Measurements from ENCODE around the gene ZMIZ1.

The ZMIZ1 gene, protein sequence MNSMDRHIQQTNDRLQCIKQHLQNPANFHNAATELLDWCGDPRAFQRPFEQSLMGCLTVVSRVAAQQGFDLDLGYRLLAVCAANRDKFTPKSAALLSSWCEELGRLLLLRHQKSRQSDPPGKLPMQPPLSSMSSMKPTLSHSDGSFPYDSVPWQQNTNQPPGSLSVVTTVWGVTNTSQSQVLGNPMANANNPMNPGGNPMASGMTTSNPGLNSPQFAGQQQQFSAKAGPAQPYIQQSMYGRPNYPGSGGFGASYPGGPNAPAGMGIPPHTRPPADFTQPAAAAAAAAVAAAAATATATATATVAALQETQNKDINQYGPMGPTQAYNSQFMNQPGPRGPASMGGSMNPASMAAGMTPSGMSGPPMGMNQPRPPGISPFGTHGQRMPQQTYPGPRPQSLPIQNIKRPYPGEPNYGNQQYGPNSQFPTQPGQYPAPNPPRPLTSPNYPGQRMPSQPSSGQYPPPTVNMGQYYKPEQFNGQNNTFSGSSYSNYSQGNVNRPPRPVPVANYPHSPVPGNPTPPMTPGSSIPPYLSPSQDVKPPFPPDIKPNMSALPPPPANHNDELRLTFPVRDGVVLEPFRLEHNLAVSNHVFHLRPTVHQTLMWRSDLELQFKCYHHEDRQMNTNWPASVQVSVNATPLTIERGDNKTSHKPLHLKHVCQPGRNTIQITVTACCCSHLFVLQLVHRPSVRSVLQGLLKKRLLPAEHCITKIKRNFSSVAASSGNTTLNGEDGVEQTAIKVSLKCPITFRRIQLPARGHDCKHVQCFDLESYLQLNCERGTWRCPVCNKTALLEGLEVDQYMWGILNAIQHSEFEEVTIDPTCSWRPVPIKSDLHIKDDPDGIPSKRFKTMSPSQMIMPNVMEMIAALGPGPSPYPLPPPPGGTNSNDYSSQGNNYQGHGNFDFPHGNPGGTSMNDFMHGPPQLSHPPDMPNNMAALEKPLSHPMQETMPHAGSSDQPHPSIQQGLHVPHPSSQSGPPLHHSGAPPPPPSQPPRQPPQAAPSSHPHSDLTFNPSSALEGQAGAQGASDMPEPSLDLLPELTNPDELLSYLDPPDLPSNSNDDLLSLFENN

DNA sequence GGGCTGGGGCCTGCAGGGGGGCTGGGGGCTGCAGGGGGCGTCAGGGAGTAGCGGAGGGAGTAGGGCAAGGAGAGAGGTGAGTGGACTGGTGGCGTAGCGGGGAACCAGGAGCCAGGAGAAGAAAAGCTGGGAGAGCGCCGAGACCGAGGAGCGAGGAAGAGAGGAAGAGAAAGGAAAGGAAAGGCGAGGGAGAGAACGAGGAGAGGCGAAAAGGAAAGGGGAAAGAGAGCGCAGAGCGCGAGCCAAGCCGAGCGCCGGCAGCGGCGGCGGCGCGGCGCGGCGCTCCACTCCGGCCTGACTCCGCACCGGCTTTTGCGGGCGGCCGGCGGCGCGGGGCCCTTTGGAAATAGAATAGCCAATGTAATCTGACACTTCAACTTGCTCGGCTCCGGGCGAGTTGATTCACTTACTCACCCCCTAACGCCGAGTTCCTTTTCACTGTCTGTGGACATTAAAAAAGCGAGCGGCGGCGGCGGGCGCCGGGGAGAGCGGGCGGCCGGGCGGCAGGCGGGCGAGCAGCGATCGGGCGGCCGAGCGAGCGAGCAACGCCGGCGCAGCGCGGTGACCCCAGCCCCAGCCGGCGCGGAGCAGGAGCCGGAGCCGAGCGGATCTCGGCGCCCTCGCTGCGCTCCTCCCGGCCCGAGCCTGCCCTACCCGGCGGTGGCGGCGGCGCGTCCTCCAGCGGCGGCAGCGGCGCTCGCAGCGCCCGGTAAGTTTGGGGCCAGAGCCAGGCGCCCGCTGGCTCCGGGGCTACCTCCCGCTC is at the start of gene ZMIZ1:
ZMIZ1 (plus strand) TSS at position 405 of the 763 bp plus-strand sequence. CDS start 132,667 bp downstream, outside the sequence.
- DNase-seq (ENCODE audit: low read depth in 1 of 2, low spot score in 1 of 2), result peak; percentile 66 to 78

DNA sequence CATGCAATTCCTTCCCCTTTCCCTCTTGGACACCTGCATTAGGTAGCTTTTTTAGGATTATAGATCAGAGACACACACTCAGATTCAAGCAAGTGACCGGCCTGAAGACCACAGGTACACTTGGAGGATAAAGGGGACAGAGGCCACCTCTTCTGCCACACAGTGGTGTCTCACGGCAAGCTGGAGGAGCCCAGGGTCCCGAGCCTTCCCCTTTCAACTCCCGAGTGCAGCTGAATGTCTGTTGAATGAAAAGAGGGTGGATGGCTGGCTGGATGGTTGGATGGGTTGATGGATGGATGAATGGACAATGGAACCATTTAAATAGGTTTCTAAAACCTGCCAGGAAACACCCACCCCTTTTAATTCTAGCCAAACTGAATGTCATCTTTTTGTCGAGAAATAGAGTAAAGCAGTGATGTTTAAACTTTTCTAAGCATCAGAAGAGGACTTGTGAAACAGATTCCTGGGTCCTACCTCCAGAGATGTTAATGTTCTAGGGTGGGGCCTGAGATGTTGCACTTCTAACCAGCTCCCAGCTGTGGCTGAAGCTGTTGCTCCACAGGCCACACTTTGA is 49.2 kb upstream of the ZMIZ1 start:
- DNase-seq (ENCODE audit: low read depth in 1 of 2, low spot score in 1 of 2), result no peak

DNA sequence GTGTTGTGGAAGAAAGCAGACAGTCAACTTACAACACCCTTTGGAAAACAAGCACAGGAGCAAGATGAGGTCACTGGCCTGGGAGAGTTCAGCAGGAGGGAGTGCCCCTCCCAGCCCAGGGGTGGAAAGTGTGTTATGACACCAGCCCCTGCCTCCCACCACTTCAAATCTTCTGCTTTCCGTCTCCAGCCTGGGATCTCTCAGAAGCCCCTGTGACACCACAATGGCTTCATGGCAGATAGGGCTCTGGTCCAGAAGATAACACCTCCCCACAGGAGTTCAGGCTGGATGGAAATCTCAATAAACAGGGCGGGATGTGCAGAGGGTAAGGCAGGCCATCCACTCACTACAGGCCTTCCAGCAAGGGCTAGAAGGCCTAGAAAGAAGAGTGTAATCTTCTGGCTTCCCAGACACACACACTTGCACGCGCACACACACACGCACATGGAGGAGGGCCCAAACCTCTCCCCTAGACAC is 48.7 kb upstream of the ZMIZ1 start:
- no peak for DNase-seq (ENCODE audit: low read depth in 1 of 2, low spot score in 1 of 2)

DNA sequence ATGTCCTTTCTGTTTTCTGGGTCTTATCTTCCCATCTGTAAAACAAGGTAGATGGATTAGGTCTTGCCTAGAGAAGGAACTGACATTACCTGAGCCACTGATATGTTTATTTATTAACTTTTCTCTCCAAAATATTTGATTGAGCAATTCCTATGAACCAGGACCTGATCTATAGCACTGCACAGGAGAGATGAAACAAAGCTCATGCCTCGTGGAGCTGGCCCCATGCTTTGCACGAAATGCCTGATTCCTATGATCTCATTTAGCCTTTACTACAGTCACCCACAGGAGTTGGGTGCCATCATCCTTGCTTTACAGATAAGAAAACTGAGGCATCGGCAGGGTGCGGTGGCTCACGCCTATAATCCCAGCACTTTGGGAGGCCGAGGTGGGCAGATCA is 48.2 kb upstream of the ZMIZ1 start:
- no peak for DNase-seq (ENCODE audit: low read depth in 1 of 2, low spot score in 1 of 2)

DNA sequence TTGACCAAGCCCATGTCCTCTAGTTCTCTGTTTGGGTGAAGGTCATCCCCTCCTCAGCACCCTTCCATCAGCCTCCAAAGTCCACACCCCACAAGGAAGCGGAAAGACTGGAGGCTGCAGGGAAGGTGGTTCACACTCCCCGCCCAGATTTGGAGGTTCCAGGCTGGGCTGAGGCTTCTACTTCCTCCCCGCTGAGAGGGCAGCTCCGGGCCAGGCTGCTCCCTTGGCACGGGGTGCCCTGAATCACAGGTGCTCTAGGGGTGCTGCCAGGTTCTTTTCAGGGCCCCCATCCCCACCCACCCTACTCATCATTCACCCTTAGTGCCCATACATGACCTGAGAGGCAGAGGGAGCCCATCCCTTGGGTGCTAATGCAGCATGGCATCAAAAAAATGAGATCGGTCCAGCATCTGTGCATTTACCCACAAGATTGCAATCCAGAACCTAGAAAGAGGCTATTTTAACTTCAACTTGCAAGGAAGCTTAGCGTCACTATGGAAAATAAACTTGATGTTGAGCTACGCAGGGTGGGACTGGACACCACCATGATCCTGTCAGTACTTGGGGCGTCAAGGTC is 47.3 kb upstream of the ZMIZ1 start:
- DNase-seq (ENCODE audit: low read depth in 1 of 2, low spot score in 1 of 2), result no peak

DNA sequence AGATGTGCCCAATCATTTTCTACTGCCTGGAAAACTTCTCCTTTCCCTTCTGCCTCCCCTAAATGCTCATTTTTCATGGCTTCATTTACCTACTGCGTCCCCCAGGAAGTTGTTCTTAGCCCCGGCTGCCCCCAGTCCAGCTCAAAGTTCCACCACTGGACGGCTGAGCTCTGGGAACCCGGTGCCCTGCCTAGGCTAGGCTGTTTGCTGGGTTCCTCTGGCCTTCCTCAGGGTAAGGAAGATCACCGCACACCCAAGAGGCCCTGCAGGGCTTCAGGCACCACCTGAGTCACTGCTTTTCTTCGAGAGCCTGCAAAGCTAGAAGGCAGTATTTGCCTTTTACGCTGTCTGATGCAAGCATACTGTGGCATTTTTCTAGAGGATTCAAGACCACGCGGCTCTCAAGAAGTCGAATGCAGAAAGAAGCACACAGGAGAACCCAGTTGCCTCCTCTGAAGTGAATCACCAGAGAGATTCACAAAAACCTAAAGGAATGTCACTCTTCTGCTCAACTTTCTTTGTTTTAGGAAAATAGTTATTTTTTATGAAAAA is 46.7 kb upstream of the ZMIZ1 start:
- no peak for DNase-seq (ENCODE audit: low read depth in 1 of 2, low spot score in 1 of 2)

DNA sequence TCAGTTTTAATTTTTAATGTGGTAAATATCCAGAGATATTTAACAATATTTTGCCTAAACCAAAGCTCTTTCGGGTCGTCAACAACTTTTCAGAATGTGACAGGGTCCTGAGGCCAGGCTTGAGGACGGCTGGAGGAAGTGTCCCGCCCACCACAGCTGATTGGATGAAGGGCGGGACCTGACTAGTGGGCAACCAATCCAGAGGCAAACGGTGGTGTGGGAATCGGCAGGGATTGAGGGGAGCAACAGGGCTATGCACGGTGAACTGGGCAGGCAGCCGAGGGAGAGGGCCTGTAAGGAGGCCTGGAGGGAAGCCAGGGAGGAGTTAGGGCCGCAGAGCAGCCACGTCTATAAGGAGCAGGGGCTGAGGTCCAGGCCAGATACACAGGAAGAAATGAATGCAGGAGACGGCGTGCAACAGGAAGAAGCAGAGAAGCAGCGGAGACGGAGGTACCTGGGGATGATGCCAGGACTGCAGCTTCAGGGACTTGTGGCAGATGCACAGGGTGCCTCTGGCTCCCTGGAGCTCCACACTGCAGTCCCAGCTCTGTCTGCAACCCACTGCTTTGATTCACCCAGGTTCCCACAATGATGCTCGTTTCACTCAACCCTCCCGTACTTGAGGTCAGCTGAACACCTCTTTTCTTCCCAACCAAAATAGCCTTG is 46.1 kb upstream of the ZMIZ1 start:
- DNase-seq (ENCODE audit: low read depth in 1 of 2, low spot score in 1 of 2), result no peak

DNA sequence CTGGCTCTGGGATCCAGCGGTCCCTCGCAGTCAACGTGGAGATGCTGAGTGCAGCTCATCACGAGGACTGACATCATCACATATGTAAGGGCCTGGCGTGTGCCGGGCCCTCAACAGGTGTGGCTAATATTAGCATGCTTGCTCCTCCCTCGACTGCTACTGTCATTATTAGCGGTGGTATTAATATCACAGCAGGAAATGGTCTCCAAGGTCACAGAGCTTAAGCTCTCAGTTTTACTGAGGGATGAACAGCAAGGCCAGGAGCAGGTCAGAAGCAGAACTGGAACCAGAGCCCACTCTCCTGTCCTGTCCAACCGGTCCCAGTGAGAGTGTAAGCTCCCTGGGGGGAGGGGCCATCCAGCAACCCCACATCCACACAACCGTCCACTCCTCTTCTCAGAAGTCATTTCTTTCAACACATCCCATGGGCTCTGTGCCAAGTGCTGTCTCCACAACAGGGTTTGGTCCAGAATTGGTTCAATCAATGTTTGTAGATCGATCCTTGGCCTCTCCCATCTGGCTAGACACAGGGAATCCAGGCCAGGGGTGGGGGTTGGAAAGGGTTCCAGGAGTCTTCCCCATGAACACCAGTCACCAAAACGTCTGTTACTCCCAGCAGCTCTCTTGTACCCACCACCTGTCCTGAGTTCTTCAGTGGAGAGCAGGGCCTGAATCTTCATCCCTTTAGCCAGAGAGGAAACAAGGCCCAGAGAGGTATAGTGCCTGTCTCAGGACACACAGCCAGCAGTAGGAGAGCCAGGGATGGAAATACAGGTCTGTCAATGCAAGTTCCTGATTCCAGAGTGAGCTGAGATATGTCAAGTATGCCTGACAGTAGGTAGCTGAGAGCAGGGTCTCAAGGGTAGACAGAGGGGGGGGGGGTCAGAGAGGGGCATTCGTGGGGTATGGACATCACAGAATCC is 45.3 kb upstream of the ZMIZ1 start:
- DNase-seq (ENCODE audit: low read depth in 1 of 2, low spot score in 1 of 2), result no peak

DNA sequence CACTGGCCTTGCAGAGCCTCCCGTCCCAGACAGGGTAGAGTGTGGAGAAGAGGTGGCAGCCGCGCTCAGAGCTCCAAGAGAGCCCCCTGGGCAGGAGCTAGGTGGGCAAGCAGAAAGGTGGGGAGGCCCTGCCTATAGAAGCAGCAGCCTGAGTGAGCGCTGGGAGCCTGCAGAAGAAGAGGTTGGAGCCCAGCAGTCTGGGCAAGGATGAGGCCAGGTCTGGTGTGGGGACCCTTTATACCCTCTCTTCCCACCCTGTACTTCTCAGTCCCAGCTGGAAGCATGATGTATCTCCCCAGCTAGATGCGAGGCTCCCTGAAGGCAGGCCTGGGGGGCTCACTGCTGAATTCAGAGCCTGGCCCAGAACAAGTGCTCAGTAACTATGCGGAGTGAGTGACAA is 44.5 kb upstream of the ZMIZ1 start:
- DNase-seq (ENCODE audit: low read depth in 1 of 2, low spot score in 1 of 2), result no peak

DNA sequence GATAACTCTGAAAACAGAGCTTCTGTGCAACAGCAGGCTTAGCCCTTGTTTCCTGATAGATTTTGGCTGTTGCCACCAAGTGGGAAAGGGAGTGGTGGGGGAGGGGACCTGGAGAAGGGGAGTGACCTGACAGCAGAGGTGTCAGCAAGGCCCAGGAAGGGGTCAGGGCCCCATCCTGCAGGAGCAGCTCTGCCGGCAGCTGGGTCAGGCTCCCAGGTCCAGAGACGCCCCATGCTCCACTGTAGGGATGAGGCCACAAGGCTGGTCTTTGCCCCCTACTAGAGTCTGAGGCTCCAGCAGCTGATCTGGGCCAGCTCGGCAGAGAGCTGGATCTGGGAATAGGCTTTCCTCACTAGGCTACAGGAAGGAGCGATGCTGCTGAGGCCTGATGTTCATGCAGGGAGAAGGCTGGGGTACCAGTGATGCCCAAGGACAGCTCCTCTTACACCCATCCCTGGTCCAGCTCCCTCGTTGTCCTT is 44.0 kb upstream of the ZMIZ1 start:
- DNase-seq (ENCODE audit: low read depth in 1 of 2, low spot score in 1 of 2), result no peak

DNA sequence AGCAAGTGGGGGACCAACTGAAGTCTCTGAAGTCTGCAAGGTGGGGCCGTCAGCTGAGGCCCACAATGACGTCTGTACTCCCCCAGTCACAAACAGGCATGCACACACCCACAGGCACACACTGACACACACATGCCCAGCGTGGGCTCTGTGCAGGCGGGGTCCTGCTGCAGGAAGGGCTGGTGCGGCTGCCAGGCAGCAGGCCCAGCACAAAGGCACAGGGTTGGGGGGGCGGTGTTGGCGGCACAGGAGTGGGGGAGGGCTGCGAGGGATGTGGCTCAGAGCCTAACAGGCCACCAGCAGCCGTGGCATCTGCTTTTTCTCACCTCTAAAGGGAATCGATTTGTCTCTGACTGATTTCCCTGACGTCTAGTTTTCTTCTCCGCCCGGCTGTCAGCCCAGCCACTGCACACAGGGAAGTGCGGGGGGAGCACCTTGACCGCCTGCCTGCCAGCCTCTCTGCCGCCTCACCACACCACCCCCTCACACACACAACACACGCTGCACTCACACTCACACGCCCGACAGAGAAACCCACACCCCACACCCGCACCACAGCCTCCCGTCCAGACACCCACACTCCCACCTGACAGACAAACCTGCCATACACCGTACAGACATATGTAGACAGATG is 43.5 kb upstream of the ZMIZ1 start:
- DNase-seq (ENCODE audit: low read depth in 1 of 2, low spot score in 1 of 2), result no peak

DNA sequence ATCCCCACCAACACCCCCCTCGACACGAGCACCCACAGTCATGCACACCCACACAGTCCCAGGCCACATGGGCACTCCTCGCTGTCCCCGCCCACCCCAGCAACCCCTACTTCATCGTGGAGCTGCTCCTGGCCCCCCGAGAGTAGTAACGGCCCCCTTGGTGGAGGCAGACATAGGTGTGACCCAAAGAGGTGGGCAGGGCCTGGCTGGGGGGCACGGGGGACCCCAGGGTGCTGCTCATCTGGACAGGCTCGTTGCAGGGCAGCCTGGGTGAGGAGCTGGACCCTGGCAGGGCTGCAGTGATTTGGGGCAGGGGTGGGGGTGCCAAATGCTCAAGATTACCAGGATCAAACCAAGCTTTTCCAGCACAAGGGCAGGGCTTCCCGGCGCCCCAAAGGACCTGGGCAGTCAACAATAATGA is 42.4 kb upstream of the ZMIZ1 start:
- DNase-seq (ENCODE audit: low read depth in 1 of 2, low spot score in 1 of 2), result no peak

DNA sequence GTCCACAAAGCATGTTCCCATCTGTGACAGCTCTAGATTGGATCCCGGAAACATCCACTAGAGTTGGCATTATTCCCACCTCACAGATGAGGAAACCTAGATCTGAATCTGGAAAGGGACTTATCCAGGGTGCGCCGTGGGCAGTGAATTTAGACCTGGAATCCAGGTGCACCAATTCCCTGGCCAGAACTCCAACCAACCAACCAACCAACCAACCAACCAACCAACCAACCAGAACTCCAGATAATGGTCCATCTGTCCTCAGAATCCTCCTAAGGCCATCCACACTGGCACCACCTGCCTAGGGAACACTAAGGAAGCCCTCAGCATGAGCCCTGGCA is 42.0 kb upstream of the ZMIZ1 start:
- no peak for DNase-seq (ENCODE audit: low read depth in 1 of 2, low spot score in 1 of 2)

DNA sequence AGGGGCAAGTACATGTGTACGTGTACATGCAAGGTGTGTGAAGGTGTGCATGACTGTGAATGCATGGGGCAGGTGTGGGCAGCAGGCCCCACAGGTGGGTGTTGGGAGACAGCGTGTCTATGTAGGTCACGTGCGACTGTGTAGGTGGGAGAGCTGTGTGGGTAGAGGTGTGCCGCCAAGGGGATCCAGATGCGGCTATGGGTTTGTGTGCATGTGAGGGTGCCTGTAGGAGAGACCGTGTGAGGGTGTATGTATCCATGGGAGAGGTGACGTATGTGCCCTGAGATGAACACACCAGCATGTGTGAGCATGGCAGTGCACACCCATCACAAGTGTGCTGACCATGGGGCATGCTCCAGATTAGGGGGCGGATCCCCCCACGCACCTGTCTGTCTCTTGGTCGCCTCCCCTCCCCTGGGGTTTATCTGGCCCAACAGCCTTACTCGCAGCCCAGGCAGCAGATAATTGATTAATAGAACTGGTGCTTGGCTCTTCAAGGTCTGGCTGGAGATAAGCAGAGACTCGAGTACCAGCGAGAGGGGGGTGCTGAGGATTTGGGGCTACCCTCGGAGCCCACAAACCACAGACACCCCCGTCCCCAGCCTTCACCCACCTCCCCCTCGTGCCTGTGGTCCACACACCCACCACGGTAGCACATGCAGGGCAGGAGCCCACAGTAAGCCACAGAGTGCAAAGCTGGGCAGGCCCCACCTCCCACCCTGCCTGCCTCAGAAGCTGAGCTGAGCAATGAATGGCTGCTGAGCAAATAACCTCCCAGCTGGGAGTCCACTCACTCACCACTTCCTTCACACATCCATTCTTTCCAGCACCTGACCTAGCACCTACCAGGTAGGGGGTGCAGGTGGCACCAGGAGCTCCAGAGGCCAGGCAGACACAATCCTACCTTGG is 41.4 kb upstream of the ZMIZ1 start:
- DNase-seq (ENCODE audit: low read depth in 1 of 2, low spot score in 1 of 2), result no peak

DNA sequence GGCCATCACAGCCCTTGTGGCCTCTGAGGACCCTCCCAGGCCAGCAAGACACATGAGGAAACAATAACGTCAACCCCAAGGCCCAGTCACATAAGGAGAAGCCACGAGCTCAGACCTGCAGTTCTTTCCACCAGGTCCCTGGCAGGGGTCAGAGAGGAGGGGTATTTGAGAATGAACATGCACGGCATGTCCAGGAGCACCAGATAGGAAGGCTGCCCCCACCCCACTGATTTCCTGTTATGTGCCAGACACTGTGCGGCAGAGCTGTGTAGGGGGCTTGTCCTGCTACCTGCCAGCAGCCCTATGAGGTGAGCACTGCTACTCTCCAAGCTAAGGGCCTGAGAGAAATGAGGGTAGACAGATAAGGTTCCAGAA is 40.7 kb upstream of the ZMIZ1 start:
- no peak for DNase-seq (ENCODE audit: low read depth in 1 of 2, low spot score in 1 of 2)

DNA sequence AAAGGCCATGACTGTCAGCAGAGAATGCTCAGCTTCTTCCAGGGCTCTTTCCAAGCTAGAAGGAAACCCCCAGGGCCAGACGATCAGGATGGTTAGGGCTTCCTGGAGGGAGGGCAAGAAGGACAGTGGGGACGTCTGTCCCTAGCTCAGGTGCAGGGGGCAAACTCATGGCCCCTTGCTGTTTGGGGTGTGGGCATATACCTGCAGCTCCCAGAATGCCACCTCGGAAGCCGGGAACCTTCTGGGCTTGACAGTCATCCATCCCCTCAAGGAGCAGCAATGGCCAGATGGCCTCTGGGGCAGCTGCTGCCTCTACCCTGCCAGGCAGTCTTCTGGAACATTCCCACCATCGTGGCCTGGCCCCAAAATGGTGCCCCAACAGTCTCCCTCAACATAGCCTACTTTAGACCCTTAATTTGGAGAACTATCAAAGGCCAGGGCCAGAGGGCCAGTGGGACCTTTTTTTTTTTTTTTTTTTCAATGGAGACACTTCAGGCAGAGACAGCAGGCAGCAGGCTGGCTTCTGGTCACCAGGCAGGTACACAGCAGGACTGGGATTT is 40.2 kb upstream of the ZMIZ1 start:
- no peak for DNase-seq (ENCODE audit: low read depth in 1 of 2, low spot score in 1 of 2)
